IPS DF 6.9 (cell line): ENCODE measurements around the gene JOSD2.
A peak's percentile ranks its signal among the peaks of the same experiment; 100 is the strongest.

ENCODE experiments used
- DNase-seq: peaks from one replicate; pipeline ENCODE4 v3.0.0-alpha.2; 2013; ENCODE audit warnings: low read depth, low spot score
- H3K27ac ChIP-seq: one replicate; pipeline ENCODE4 v1.5.1; 2013; ENCODE audit warnings: low read length, control low read depth
- H3K27me3 ChIP-seq: 2 replicates; pipeline ENCODE4 v1.6.1; 2013; ENCODE audit warnings: mild to moderate bottlenecking, low read length; ENCODE audit not compliant: control insufficient read depth, insufficient read depth
- H3K36me3 ChIP-seq: 2 replicates; pipeline ENCODE4 v1.6.1; 2013; ENCODE audit warnings: low read length; ENCODE audit not compliant: control insufficient read depth, insufficient read depth
- H3K4me1 ChIP-seq: 2 replicates; pipeline ENCODE4 v1.6.1; 2013; ENCODE audit warnings: low read length; ENCODE audit not compliant: control insufficient read depth, insufficient read depth
- H3K4me3 ChIP-seq: 2 replicates; pipeline ENCODE4 v1.5.1; 2013; ENCODE audit warnings: mild to moderate bottlenecking, low read length
- H3K9me3 ChIP-seq: 2 replicates; pipeline ENCODE4 v1.6.1; 2013; ENCODE audit warnings: low read length, inconsistent platforms; ENCODE audit not compliant: control insufficient read depth, insufficient read depth
- WGBS: extraction: QIAGEN DNeasy Blood & Tissue Kit; methylation state at CpG from one replicate; pipeline ENCODE4 v1.1.7; 2013; ENCODE audit warnings: mixed read lengths, missing lambda C conversion rate; ENCODE audit not compliant: insufficient read length, insufficient coverage; 5-methylcytosine and 5-hydroxymethylcytosine counted together

JOSD2 gene

GRCh38 chr19:50482916-50483315, 28.1 kb downstream of the JOSD2 start:
- WGBS = no CpG with 5 or more reads among the region's 10 CpGs
- peaks cover 7% of the 10 kb centered on the region; the same call in 1 of the 2 replicates for H3K36me3 ChIP-seq
- no peak for DNase-seq
- H3K9me3 ChIP-seq = peaks cover 12% of the 10 kb centered on the region
- H3K27ac ChIP-seq = no peak overlapping the region
- no peaks in the 10 kb centered on the region; the same call in 1 of the 2 replicates for H3K4me1 ChIP-seq
- H3K27me3 ChIP-seq = no peaks in the 10 kb centered on the region; the same call in 1 of the 2 replicates
- no peak overlapping the region for H3K4me3 ChIP-seq

GRCh38 chr19:50482271-50482855, 28.6 kb downstream of the JOSD2 start:
- no CpG with 5 or more reads among the region's 16 CpGs for WGBS
- H3K4me1 ChIP-seq = no peaks in the 10 kb centered on the region; the same call in 1 of the 2 replicates
- no peak for DNase-seq
- no peak overlapping the region for H3K27ac ChIP-seq
- peaks cover 11% of the 10 kb centered on the region for H3K9me3 ChIP-seq
- peaks cover 7% of the 10 kb centered on the region; the same call in 1 of the 2 replicates for H3K36me3 ChIP-seq
- H3K27me3 ChIP-seq = no peaks in the 10 kb centered on the region; the same call in 1 of the 2 replicates
- H3K4me3 ChIP-seq = no peak overlapping the region

- no peak overlapping the region for H3K27ac ChIP-seq
- no peak for DNase-seq
- H3K4me3 ChIP-seq = no peak overlapping the region
- peaks cover 7% of the 10 kb centered on the region; the same call in 1 of the 2 replicates for H3K36me3 ChIP-seq
- no peaks in the 10 kb centered on the region; the same call in 1 of the 2 replicates for H3K4me1 ChIP-seq
- peaks cover 11% of the 10 kb centered on the region for H3K9me3 ChIP-seq
- no peaks in the 10 kb centered on the region; the same call in 1 of the 2 replicates for H3K27me3 ChIP-seq
- WGBS = no CpG with 5 or more reads among the region's 27 CpGs
These were observed 29.4 kb downstream of the JOSD2 start for GRCh38 chr19:50481351-50482149.

- Histone ChIP-seq H3K27ac (no peak overlapping the region), H3K4me3 (no peak overlapping the region), H3K4me1 (no peaks in the 10 kb centered on the region; the same call in 1 of the 2 replicates), H3K27me3 (no peaks in the 10 kb centered on the region; the same call in 1 of the 2 replicates), H3K36me3 (peaks cover 7% of the 10 kb centered on the region; the same call in 1 of the 2 replicates), H3K9me3 (peaks cover 5% of the 10 kb centered on the region)
- no CpG with 5 or more reads among the region's 37 CpGs for WGBS
- DNase-seq = no peak
These were observed 30.5 kb downstream of the JOSD2 start for GRCh38 chr19:50480281-50481111.

- Histone ChIP-seq H3K9me3 (no peaks in the 10 kb centered on the region; the same call in 1 of the 2 replicates), H3K4me3 (no peak overlapping the region), H3K27ac (no peak overlapping the region), H3K27me3 (no peaks in the 10 kb centered on the region; the same call in 1 of the 2 replicates), H3K36me3 (peaks cover 7% of the 10 kb centered on the region; the same call in 1 of the 2 replicates), H3K4me1 (no peaks in the 10 kb centered on the region; the same call in 1 of the 2 replicates)
- DNase-seq = no peak
- no CpG with 5 or more reads among the region's 16 CpGs for WGBS
These were observed 31.2 kb downstream of the JOSD2 start for GRCh38 chr19:50479761-50480251.

GRCh38 chr19:50478901-50479715, 31.9 kb downstream of the JOSD2 start:
- Histone ChIP-seq H3K4me3 (no peak overlapping the region), H3K27me3 (no peaks in the 10 kb centered on the region), H3K27ac (no peak overlapping the region), H3K36me3 (peaks cover 7% of the 10 kb centered on the region; the same call in 1 of the 2 replicates), H3K9me3 (no peaks in the 10 kb centered on the region; the same call in 1 of the 2 replicates), H3K4me1 (no peaks in the 10 kb centered on the region; the same call in 1 of the 2 replicates)
- no peak for DNase-seq
- WGBS = no CpG with 5 or more reads among the region's 19 CpGs

- Histone ChIP-seq H3K27me3 (no peaks in the 10 kb centered on the region), H3K4me1 (no peaks in the 10 kb centered on the region; the same call in 1 of the 2 replicates), H3K27ac (no peak overlapping the region), H3K9me3 (no peaks in the 10 kb centered on the region; the same call in 1 of the 2 replicates), H3K4me3 (no peak overlapping the region), H3K36me3 (peaks cover 7% of the 10 kb centered on the region; the same call in 1 of the 2 replicates)
- no peak for DNase-seq
- WGBS = no CpG with 5 or more reads among the region's 17 CpGs
These were observed 33.1 kb downstream of the JOSD2 start for GRCh38 chr19:50477751-50478515.

GRCh38 chr19:50476907-50477238, 34.1 kb downstream of the JOSD2 start:
- peak overlapping the region; percentile 78; the same call in 1 of the 2 replicates for H3K4me3 ChIP-seq
- no peak overlapping the region for H3K27ac ChIP-seq
- H3K27me3 ChIP-seq = no peaks in the 10 kb centered on the region
- WGBS = no CpG with 5 or more reads among the region's 20 CpGs
- no peaks in the 10 kb centered on the region; the same call in 1 of the 2 replicates for H3K4me1 ChIP-seq
- peaks cover 7% of the 10 kb centered on the region; the same call in 1 of the 2 replicates for H3K36me3 ChIP-seq
- DNase-seq = no peak
- H3K9me3 ChIP-seq = peaks cover 1% of the 10 kb centered on the region; the same call in 1 of the 2 replicates
